ENCODE data around the gene TXNRD1. TPM values are rescaled to one million over a fixed set of nuclear protein-coding genes. Genes with fewer than 3 reads are reported as not detected.

TXNRD1 gene
- total RNA-seq, 2 donors from 2014 or later, result 83.4 to 144 TPM

DNA sequence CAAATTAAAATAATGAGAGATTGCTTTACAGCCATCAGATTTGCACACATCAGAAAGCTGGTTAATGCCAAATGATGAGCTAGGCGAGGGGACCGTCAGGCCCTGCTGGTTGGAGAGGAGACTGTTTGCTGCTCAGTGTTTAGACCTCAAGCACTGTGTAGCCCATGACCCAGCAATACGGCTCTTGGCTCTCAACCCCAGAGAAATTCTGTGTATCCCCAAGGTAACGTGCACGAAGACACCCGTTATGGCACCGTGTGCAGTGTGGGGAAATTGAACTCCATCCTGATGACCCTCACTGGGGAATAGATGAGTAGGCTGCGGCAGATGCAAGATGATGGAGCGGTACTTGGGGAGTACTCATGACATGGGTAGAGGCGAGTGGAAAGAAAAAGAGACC, 143.6 kb downstream of the TXNRD1 start:
- no peaks in the 10 kb centered on the region for H3K36me3 ChIP-seq (ENCODE audit: control insufficient read depth, insufficient read depth, low read length)
- H3K4me3 Mint-ChIP-seq, result no peak overlapping the region
- TF ChIP-seq, protein P1, sequence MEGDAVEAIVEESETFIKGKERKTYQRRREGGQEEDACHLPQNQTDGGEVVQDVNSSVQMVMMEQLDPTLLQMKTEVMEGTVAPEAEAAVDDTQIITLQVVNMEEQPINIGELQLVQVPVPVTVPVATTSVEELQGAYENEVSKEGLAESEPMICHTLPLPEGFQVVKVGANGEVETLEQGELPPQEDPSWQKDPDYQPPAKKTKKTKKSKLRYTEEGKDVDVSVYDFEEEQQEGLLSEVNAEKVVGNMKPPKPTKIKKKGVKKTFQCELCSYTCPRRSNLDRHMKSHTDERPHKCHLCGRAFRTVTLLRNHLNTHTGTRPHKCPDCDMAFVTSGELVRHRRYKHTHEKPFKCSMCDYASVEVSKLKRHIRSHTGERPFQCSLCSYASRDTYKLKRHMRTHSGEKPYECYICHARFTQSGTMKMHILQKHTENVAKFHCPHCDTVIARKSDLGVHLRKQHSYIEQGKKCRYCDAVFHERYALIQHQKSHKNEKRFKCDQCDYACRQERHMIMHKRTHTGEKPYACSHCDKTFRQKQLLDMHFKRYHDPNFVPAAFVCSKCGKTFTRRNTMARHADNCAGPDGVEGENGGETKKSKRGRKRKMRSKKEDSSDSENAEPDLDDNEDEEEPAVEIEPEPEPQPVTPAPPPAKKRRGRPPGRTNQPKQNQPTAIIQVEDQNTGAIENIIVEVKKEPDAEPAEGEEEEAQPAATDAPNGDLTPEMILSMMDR (conservative IDR thresholded peaks at IDR 0.05), result no peak

DNA sequence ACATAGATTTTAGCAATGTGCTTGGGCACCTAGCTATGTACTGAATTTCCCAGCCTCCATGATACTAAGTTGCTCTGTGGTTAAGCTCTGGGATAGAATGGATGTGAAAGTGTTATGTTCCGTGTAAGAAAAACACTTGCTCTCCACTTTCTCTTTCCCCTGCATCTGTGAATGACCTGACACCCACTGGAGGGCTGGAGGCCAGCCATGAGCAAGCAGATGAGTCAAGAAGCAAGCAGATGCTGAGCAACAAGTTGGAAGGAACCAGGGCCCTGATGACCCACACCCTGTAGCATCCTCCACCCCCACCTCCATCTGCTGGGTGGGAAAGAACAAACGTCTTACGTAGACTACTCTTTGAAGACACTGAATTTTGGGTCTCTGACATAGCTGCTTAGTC, 144.6 kb downstream of the TXNRD1 start:
- TF ChIP-seq, protein P1 (conservative IDR thresholded peaks at IDR 0.05), result no peak
- 91 to 100% methylated on average over 1 to 3 of the region's 3 CpGs for WGBS, 2 experiments (ENCODE audit: insufficient coverage in 1 of 2, insufficient read length in 1 of 2)
- H3K27ac Mint-ChIP-seq, result no peak overlapping the region
- Histone ChIP-seq H3K9me3 (ENCODE audit: control insufficient read depth, low read length) (peaks cover 18% of the 10 kb centered on the region), H3K27me3 (ENCODE audit: control insufficient read depth, insufficient read depth, low read length, poor library complexity, severe bottlenecking) (no peaks in the 10 kb centered on the region), H3K27ac (ENCODE audit: low read depth, low read length) (no peak overlapping the region), H3K4me1 (ENCODE audit: control insufficient read depth, insufficient read depth, low read length) (no peaks in the 10 kb centered on the region), H3K36me3 (ENCODE audit: control insufficient read depth, insufficient read depth, low read length) (no peaks in the 10 kb centered on the region), H3K4me3 (ENCODE audit: low read length) (no peak overlapping the region), H3K9ac (ENCODE audit: extremely low read depth, low read length, poor library complexity, severe bottlenecking) (no peak overlapping the region)
- no peak for DNase-seq
- H3K36me3 Mint-ChIP-seq (ENCODE audit: low read depth), result peaks cover 13% of the 10 kb centered on the region
- peaks cover 18% of the 10 kb centered on the region for H3K9me3 Mint-ChIP-seq
- no peaks in the 10 kb centered on the region for H3K27me3 Mint-ChIP-seq (ENCODE audit: insufficient read depth)
- no peak overlapping the region for H3K4me3 Mint-ChIP-seq
- H3K4me1 Mint-ChIP-seq, result no peaks in the 10 kb centered on the region

More for the DNA sequence above, 143.6 kb downstream of the TXNRD1 start:
- Histone ChIP-seq H3K9me3 (ENCODE audit: control insufficient read depth, low read length) (peaks cover 18% of the 10 kb centered on the region), H3K27me3 (ENCODE audit: control insufficient read depth, insufficient read depth, low read length, poor library complexity, severe bottlenecking) (no peaks in the 10 kb centered on the region), H3K9ac (ENCODE audit: extremely low read depth, low read length, poor library complexity, severe bottlenecking) (no peak overlapping the region), H3K4me3 (ENCODE audit: low read length) (no peak overlapping the region), H3K27ac (ENCODE audit: low read depth, low read length) (no peak overlapping the region), H3K4me1 (ENCODE audit: control insufficient read depth, insufficient read depth, low read length) (no peaks in the 10 kb centered on the region)
- DNase-seq, result no peak
- Mint-ChIP-seq H3K27ac (no peak overlapping the region), H3K36me3 (ENCODE audit: low read depth) (peaks cover 13% of the 10 kb centered on the region), H3K4me1 (no peaks in the 10 kb centered on the region), H3K27me3 (ENCODE audit: insufficient read depth) (no peaks in the 10 kb centered on the region), H3K9me3 (peaks cover 18% of the 10 kb centered on the region)
- 93 to 94% methylated on average over 10 of the region's 10 CpGs for WGBS, 2 experiments (ENCODE audit: insufficient coverage in 1 of 2, insufficient read length in 1 of 2)

DNA sequence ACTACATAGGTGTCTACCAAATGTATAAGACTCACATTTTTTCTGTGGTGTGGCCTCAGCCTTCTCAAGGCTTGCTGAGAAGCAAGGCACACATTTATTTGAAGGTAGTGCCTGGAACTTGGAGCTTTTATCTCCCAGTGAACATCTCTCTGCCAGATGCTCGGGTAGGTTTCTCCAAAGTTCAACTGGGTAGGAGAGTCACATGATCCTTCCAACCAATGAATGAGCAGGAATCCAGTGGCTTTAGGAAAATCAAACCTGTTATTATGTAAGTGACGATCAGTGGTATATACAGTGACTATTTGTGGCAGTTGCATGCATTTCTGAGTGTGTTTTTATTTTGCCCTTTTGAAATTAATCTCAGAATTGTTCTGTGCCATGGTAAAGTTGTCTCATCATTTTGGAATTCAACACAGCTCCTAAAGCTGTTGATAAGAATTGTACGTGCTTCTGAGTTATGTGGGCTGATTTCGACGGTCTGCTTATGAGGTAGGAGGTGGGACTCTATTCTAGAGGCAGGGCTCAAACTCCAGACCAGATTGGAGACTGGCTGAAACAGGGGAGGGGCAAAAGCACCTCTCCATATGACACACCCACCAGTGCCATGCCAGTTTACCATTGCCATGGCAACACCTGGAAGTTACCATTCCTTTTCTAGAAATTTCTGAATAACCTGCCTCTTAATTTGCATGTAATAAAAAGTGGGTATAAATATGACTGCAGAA, 145.6 kb downstream of the TXNRD1 start:
- H3K4me1 Mint-ChIP-seq, result no peaks in the 10 kb centered on the region
- Histone ChIP-seq H3K4me3 (ENCODE audit: low read length) (no peak overlapping the region), H3K36me3 (ENCODE audit: control insufficient read depth, insufficient read depth, low read length) (no peaks in the 10 kb centered on the region), H3K27ac (ENCODE audit: low read depth, low read length) (no peak overlapping the region), H3K9ac (ENCODE audit: extremely low read depth, low read length, poor library complexity, severe bottlenecking) (no peak overlapping the region), H3K27me3 (ENCODE audit: control insufficient read depth, insufficient read depth, low read length, poor library complexity, severe bottlenecking) (no peaks in the 10 kb centered on the region), H3K9me3 (ENCODE audit: control insufficient read depth, low read length) (peaks cover 18% of the 10 kb centered on the region), H3K4me1 (ENCODE audit: control insufficient read depth, insufficient read depth, low read length) (no peaks in the 10 kb centered on the region)
- no peak overlapping the region for H3K27ac Mint-ChIP-seq
- peaks cover 18% of the 10 kb centered on the region for H3K9me3 Mint-ChIP-seq
- H3K4me3 Mint-ChIP-seq, result no peak overlapping the region
- 95% methylated on average over 4 to 5 of the region's 5 CpGs for WGBS, 2 experiments (ENCODE audit: insufficient coverage in 1 of 2, insufficient read length in 1 of 2)
- TF ChIP-seq, protein P1 (conservative IDR thresholded peaks at IDR 0.05), result no peak
- H3K36me3 Mint-ChIP-seq (ENCODE audit: low read depth), result peaks cover 13% of the 10 kb centered on the region
- DNase-seq, result no peak
- H3K27me3 Mint-ChIP-seq (ENCODE audit: insufficient read depth), result no peaks in the 10 kb centered on the region
